Measurements from ENCODE around the gene PLXNB3.

Gene PLXNB3

GRCh38 chrX:153755136-153755535 is 8.9 kb upstream of the PLXNB3 start:
- Histone ChIP-seq H3K4me3 (IDR thresholded peaks at IDR 0.05; ENCODE audit: insufficient read depth, low read depth, low read length) (no peak overlapping the region), H3K27ac (no peak overlapping the region), H3K27me3 (ENCODE audit: insufficient read depth, low read depth) (no peaks in the 10 kb centered on the region), H3K4me1 (ENCODE audit: low read depth, poor library complexity, severe bottlenecking) (no peaks in the 10 kb centered on the region), H4K20me1 (ENCODE audit: insufficient read depth) (no peaks in the 10 kb centered on the region), H3K4me2 (no peak overlapping the region), H3K36me3 (ENCODE audit: insufficient read depth) (no peaks in the 10 kb centered on the region), H3K9ac (no peak overlapping the region), H3K79me2 (ENCODE audit: insufficient read depth, low read depth) (no peaks in the 10 kb centered on the region), H2AFZ (ENCODE audit: low read depth) (no peak overlapping the region)
- TF ChIP-seq CTCF (conservative IDR thresholded peaks at IDR 0.05; ENCODE audit: low read depth, low read length) = no peak

- H3K4me2 ChIP-seq = no peak overlapping the region
- H3K79me2 ChIP-seq (ENCODE audit: insufficient read depth, low read depth) = no peaks in the 10 kb centered on the region
- no peak overlapping the region for H2AFZ ChIP-seq (ENCODE audit: low read depth)
- no peak overlapping the region for H3K27ac ChIP-seq
- no peaks in the 10 kb centered on the region for H4K20me1 ChIP-seq (ENCODE audit: insufficient read depth)
- TF ChIP-seq CTCF (conservative IDR thresholded peaks at IDR 0.05; ENCODE audit: low read depth, low read length) = no peak
- no peaks in the 10 kb centered on the region for H3K4me1 ChIP-seq (ENCODE audit: low read depth, poor library complexity, severe bottlenecking)
- no peak overlapping the region for H3K4me3 ChIP-seq (IDR thresholded peaks at IDR 0.05; ENCODE audit: insufficient read depth, low read depth, low read length)
- H3K36me3 ChIP-seq (ENCODE audit: insufficient read depth) = no peaks in the 10 kb centered on the region
- no peak overlapping the region for H3K9ac ChIP-seq
- no peaks in the 10 kb centered on the region for H3K27me3 ChIP-seq (ENCODE audit: insufficient read depth, low read depth)
These were observed 2.2 kb upstream of the PLXNB3 start for GRCh38 chrX:153761863-153762262.

DNA sequence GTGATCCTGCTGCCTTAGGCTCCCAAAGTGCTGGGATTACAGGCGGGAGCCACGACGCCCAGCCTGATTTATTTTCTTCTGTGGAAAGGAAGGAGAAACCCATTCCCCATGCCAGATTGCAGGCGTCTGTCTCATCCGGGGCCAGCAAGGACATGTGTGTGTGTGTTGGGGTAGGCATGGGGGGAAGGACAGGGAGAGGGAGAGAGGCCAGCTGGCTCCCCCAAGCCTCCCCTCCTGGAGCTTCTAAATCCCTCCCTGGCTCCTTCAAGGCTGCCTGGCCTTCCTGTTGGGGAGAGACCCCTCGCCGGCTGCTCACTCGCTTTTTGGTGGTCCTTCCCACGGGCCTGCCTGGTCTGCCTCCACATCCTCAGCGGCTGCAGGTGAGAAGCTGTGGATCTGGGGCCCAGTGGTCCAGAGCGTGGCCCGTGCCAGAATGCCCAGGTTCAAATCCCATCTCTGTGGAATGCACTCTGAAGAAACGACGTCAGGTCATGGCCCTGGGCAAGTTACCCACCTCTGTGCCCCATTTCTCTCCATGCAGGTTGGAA is 1.3 kb upstream of the PLXNB3 start:
- Histone ChIP-seq H3K4me3 (IDR thresholded peaks at IDR 0.05; ENCODE audit: insufficient read depth, low read depth, low read length) (no peak overlapping the region), H4K20me1 (ENCODE audit: insufficient read depth) (no peaks in the 10 kb centered on the region), H2AFZ (ENCODE audit: low read depth) (no peak overlapping the region), H3K9ac (no peak overlapping the region), H3K27ac (no peak overlapping the region), H3K79me2 (ENCODE audit: insufficient read depth, low read depth) (no peaks in the 10 kb centered on the region), H3K4me1 (ENCODE audit: low read depth, poor library complexity, severe bottlenecking) (no peaks in the 10 kb centered on the region), H3K27me3 (ENCODE audit: insufficient read depth, low read depth) (no peaks in the 10 kb centered on the region), H3K4me2 (no peak overlapping the region), H3K36me3 (ENCODE audit: insufficient read depth) (no peaks in the 10 kb centered on the region)
- no peak for TF ChIP-seq CTCF (conservative IDR thresholded peaks at IDR 0.05; ENCODE audit: low read depth, low read length)

DNA sequence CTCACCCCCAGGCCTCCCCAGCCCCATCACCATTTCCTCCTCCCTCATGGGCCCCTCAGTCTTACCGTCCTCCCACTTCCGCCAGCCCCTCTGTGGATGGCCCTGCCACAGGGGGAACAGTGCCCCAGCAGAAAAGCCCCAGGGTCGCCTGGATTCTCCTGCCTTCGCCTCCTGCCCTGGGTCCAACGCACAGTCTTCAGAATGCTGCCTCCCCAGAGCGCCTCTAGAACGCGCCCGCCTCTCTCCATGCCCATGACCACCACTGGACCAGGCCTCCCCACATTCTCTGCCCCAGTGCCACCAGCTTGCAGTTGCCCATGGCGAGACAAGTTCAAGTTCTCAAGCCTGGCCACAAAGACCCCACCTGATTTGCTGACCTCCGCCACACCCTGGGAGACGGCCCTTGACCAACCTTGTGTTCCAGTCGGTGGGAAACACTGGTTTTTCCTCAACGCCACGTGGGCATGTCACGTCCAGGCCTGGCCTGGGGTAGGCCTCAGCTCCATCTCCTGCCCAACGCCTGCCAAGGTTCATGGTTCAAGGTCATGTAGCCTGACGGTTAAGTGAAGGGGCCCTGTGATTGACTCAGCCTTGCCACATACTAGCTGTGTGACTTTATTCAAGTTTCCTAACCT is 634 bp upstream of the PLXNB3 start:
- Histone ChIP-seq H3K4me1 (ENCODE audit: low read depth, poor library complexity, severe bottlenecking) (no peaks in the 10 kb centered on the region), H4K20me1 (ENCODE audit: insufficient read depth) (no peaks in the 10 kb centered on the region), H3K27me3 (ENCODE audit: insufficient read depth, low read depth) (no peaks in the 10 kb centered on the region), H2AFZ (ENCODE audit: low read depth) (no peak overlapping the region), H3K79me2 (ENCODE audit: insufficient read depth, low read depth) (no peaks in the 10 kb centered on the region), H3K36me3 (ENCODE audit: insufficient read depth) (no peaks in the 10 kb centered on the region), H3K4me2 (no peak overlapping the region), H3K4me3 (IDR thresholded peaks at IDR 0.05; ENCODE audit: insufficient read depth, low read depth, low read length) (no peak overlapping the region), H3K9ac (no peak overlapping the region), H3K27ac (no peak overlapping the region)
- no peak for TF ChIP-seq CTCF (conservative IDR thresholded peaks at IDR 0.05; ENCODE audit: low read depth, low read length)
